ENCODE data around the gene LMOD2.

Gene LMOD2

GRCh38 chr7:123639631-123640030, 16.0 kb upstream of the LMOD2 start:
- DNase-seq (ENCODE audit: low spot score), result no peak

- DNase-seq (ENCODE audit: low spot score), result no peak
Measured at GRCh38 chr7:123640583-123640982, 15.1 kb upstream of the LMOD2 start.

- no peak for DNase-seq (ENCODE audit: low spot score)
Measured at GRCh38 chr7:123641901-123642300, 13.8 kb upstream of the LMOD2 start.

GRCh38 chr7:123643495-123644441, 11.9 kb upstream of the LMOD2 start:
- DNase-seq (ENCODE audit: low spot score), result no peak

- DNase-seq (ENCODE audit: low spot score), result no peak
Measured at GRCh38 chr7:123645516-123645915, 10.2 kb upstream of the LMOD2 start.

GRCh38 chr7:123647106-123647730, 8.4 kb upstream of the LMOD2 start:
- DNase-seq (ENCODE audit: low spot score), result no peak

- no peak for DNase-seq (ENCODE audit: low spot score)
Measured at GRCh38 chr7:123649964-123650363, 5.7 kb upstream of the LMOD2 start.

GRCh38 chr7:123650595-123650994, 5.1 kb upstream of the LMOD2 start:
- DNase-seq (ENCODE audit: low spot score), result no peak

- no peak for DNase-seq (ENCODE audit: low spot score)
Measured at GRCh38 chr7:123652406-123652805, 3.3 kb upstream of the LMOD2 start.

- DNase-seq (ENCODE audit: low spot score), result no peak
Measured at GRCh38 chr7:123653162-123653561, 2.5 kb upstream of the LMOD2 start.

GRCh38 chr7:123656544-123657303, 1.1 kb downstream of the LMOD2 start:
- no peak for DNase-seq (ENCODE audit: low spot score)

- no peak for DNase-seq (ENCODE audit: low spot score)
Measured at GRCh38 chr7:123657304-123657685, 1.6 kb downstream of the LMOD2 start.

GRCh38 chr7:123658023-123658422, 2.4 kb downstream of the LMOD2 start:
- DNase-seq (ENCODE audit: low spot score), result no peak

- DNase-seq (ENCODE audit: low spot score), result peak; percentile 55
Measured at GRCh38 chr7:123660514-123661354, 5.1 kb downstream of the LMOD2 start.

GRCh38 chr7:123661765-123662164, 6.1 kb downstream of the LMOD2 start:
- DNase-seq (ENCODE audit: low spot score), result no peak

- no peak for DNase-seq (ENCODE audit: low spot score)
Measured at GRCh38 chr7:123662293-123662692, 6.6 kb downstream of the LMOD2 start.

GRCh38 chr7:123662755-123663154, 7.1 kb downstream of the LMOD2 start:
- DNase-seq (ENCODE audit: low spot score), result no peak

- no peak for DNase-seq (ENCODE audit: low spot score)
Measured at GRCh38 chr7:123663200-123663599, 7.5 kb downstream of the LMOD2 start.

- peak; percentile 55 for DNase-seq (ENCODE audit: low spot score)
Measured at GRCh38 chr7:123665157-123665556, 9.5 kb downstream of the LMOD2 start.

GRCh38 chr7:123665896-123666295, 10.2 kb downstream of the LMOD2 start:
- DNase-seq (ENCODE audit: low spot score), result no peak

GRCh38 chr7:123666492-123666891, 10.8 kb downstream of the LMOD2 start:
- DNase-seq (ENCODE audit: low spot score), result peak; percentile 75

GRCh38 chr7:123669485-123669884, 13.8 kb downstream of the LMOD2 start:
- no peak for DNase-seq (ENCODE audit: low spot score)

All from D341Med (cell line).